A673 (cell line): ENCODE results near the gene AIFM3. TPM values are rescaled to one million over a fixed set of nuclear protein-coding genes. Genes with fewer than 3 reads are reported as not detected.

Source experiments
- BruUV-seq: library from RNA; stranded (reverse); fragments of 400-500 nt; replicated peaks from 2 replicates; lab custom pipeline; 2021; lab: Mats Ljungman, UMichigan
- CTCF ChIA-PET: fragments of 300-600 bp; sonication (Branson Sonifier 250); formaldehyde crosslinking; loops from one replicate; lab custom pipeline; 2022; ENCODE audit warnings: antibody characterized with exemption; lab: Charles Lee
- POLR2A ChIA-PET: fragments of 300-600 bp; sonication (Branson Sonifier 250); formaldehyde crosslinking; loops from one replicate; lab custom pipeline; 2022; ENCODE audit warnings: antibody characterized with exemption; ENCODE audit not compliant: low non-redundant PET; lab: Charles Lee
- DNase-seq: peaks from one replicate; pipeline ENCODE4 v3.0.0-alpha.2; 2015; ENCODE audit warnings: low spot score
- H3K27ac ChIP-seq: fragments of 200-600 bp; sonication (generic); 2 replicates; pipeline ENCODE4 v1.5.1; 2016; ENCODE audit warnings: mixed run types, low read depth, mild to moderate bottlenecking, mixed read lengths, antibody characterized with exemption, low read length; ENCODE audit not compliant: poor library complexity, severe bottlenecking
- H3K27me3 ChIP-seq: fragments of 200-600 bp; sonication (generic); replicated peaks from 2 replicates; pipeline ENCODE4 v1.6.1; 2017; ENCODE audit warnings: mixed run types, low read depth, mild to moderate bottlenecking, mixed read lengths, antibody characterized with exemption, low read length; ENCODE audit not compliant: insufficient read depth, poor library complexity
- H3K36me3 ChIP-seq: fragments of 200-600 bp; sonication (generic); 2 replicates; pipeline ENCODE4 v1.6.1; 2016; ENCODE audit warnings: mixed run types, mild to moderate bottlenecking, mixed read lengths, antibody characterized with exemption, low read length; ENCODE audit not compliant: insufficient read depth, poor library complexity, severe bottlenecking
- H3K4me1 ChIP-seq: fragments of 200-600 bp; sonication (generic); 2 replicates; pipeline ENCODE4 v1.6.1; 2017; ENCODE audit warnings: mixed run types, mild to moderate bottlenecking, mixed read lengths, antibody characterized with exemption, low read length; ENCODE audit not compliant: insufficient read depth, poor library complexity, severe bottlenecking
- H3K4me3 ChIP-seq: fragments of 200-600 bp; sonication (generic); 2 replicates; pipeline ENCODE4 v1.5.1; 2016; ENCODE audit warnings: low read depth, mixed run types, mild to moderate bottlenecking, mixed read lengths, low read length; ENCODE audit not compliant: poor library complexity, severe bottlenecking
- H3K9me3 ChIP-seq: fragments of 200-600 bp; sonication (generic); 2 replicates; pipeline ENCODE4 v1.6.1; 2016; ENCODE audit warnings: mixed run types, low read depth, mild to moderate bottlenecking, mixed read lengths, antibody characterized with exemption, low read length; ENCODE audit not compliant: poor library complexity, severe bottlenecking
- EZH2 ChIP-seq: fragments of 200-600 bp; sonication (generic); IDR thresholded peaks from 2 replicates; pipeline ENCODE4 v1.6.1; 2017; ENCODE audit warnings: borderline replicate concordance, low read depth, mild to moderate bottlenecking, mixed read lengths, antibody characterized with exemption, low read length; ENCODE audit not compliant: poor library complexity, severe bottlenecking
- intact Hi-C: fragments of 100-400 bp; cut with micrococcal nuclease; formaldehyde crosslinking; loops from one replicate; pipeline ENCODE4 v1.10.0; 2022; ENCODE audit not compliant: unreplicated experiment
- total RNA-seq: library from RNA; stranded (reverse); gene quantifications from 2 replicates; pipeline ENCODE4 v1.2.3, GENCODE V29; 2021
- TF ChIP-seq, protein P1 (sequence below): fragments of 300-800, 200-600 bp; sonication (generic); conservative IDR thresholded peaks from 2 replicates; pipeline ENCODE4 v1.5.1; 2017; ENCODE audit warnings: low read depth, mild to moderate bottlenecking, antibody characterized with exemption, low read length, moderate library complexity, mixed read lengths

Gene AIFM3
- total RNA-seq, 1 experiment from 2014 or later = not detected

DNA sequence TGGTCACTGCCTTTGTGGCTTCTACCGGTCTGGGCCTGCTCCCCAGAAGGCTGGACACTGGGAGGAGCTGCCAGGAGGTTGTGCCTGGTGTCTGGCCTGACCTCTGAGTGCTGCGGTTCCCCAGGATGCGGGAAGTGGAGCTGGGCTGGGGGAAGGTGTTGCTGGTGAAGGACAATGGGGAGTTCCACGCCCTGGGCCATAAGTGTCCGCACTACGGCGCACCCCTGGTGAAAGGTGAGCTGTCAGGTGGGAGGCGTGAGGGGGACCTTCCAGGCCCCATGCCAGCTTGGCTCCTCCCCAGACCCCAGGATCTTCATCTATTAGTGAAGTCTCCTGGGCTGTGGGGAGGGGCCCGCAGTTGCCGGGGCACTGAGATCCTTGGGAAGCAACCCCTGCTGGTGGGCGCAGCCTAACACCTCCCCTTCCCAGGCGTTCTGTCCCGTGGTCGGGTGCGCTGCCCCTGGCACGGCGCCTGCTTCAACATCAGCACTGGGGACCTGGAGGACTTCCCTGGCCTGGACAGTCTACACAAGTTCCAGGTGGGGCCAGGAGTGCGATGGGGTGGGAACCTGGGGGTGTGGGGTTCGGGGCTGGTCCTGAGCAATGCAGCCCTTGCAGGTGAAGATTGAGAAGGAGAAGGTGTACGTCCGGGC lies 6.7 kb downstream of the AIFM3 start:
- ChIA-PET CTCF (no interaction called here), POLR2A (no interaction called here)
- H3K9me3 ChIP-seq = peaks cover 6% of the 10 kb centered on the region
- TF ChIP-seq, protein P1, sequence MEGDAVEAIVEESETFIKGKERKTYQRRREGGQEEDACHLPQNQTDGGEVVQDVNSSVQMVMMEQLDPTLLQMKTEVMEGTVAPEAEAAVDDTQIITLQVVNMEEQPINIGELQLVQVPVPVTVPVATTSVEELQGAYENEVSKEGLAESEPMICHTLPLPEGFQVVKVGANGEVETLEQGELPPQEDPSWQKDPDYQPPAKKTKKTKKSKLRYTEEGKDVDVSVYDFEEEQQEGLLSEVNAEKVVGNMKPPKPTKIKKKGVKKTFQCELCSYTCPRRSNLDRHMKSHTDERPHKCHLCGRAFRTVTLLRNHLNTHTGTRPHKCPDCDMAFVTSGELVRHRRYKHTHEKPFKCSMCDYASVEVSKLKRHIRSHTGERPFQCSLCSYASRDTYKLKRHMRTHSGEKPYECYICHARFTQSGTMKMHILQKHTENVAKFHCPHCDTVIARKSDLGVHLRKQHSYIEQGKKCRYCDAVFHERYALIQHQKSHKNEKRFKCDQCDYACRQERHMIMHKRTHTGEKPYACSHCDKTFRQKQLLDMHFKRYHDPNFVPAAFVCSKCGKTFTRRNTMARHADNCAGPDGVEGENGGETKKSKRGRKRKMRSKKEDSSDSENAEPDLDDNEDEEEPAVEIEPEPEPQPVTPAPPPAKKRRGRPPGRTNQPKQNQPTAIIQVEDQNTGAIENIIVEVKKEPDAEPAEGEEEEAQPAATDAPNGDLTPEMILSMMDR = no peak
- no peak for TF ChIP-seq EZH2
- intact Hi-C loops = no loop called here
- no TSS peak for BruUV-seq
- H3K4me3 ChIP-seq = no peak overlapping the region
- H3K27me3 ChIP-seq = no peaks in the 10 kb centered on the region
- H3K27ac ChIP-seq = no peak overlapping the region
- DNase-seq = no peak
- peaks cover 8% of the 10 kb centered on the region for H3K4me1 ChIP-seq
- H3K36me3 ChIP-seq = no peaks in the 10 kb centered on the region

DNA sequence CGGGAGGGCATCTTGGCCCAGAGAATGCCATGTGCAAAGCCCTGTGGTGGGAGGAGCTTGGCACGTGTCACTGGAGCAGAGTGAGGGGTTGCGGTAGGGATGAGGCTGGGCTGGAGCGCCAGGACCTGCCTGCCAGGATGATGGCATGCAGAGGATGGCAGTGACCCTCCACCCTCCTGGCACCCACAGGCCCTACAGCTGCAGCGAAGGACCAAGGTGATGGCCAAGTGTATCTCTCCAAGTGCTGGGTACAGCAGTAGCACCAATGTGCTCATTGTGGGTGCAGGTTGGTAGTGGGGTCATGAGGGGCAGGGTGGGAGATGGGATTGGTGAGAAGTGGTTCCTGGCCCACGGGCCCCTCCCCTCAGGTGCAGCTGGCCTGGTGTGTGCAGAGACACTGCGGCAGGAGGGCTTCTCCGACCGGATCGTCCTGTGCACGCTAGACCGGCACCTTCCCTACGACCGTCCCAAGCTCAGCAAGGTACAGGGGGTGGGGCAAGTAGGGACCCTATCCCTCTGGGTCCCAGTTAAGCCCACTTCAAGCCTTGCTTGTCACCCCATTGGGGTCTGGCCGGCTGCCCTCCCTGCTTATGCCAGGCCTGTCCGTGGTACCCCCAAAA lies 7.4 kb downstream of the AIFM3 start:
- no TSS peak for BruUV-seq
- Histone ChIP-seq H3K27ac (no peak overlapping the region), H3K4me3 (no peak overlapping the region), H3K4me1 (peaks cover 8% of the 10 kb centered on the region), H3K9me3 (peaks cover 10% of the 10 kb centered on the region), H3K36me3 (no peaks in the 10 kb centered on the region), H3K27me3 (no peaks in the 10 kb centered on the region)
- ChIA-PET POLR2A (no interaction called here), CTCF (no interaction called here)
- TF ChIP-seq, protein P1 = no peak
- no peak for TF ChIP-seq EZH2
- DNase-seq = no peak
- intact Hi-C loops = no loop called here

DNA sequence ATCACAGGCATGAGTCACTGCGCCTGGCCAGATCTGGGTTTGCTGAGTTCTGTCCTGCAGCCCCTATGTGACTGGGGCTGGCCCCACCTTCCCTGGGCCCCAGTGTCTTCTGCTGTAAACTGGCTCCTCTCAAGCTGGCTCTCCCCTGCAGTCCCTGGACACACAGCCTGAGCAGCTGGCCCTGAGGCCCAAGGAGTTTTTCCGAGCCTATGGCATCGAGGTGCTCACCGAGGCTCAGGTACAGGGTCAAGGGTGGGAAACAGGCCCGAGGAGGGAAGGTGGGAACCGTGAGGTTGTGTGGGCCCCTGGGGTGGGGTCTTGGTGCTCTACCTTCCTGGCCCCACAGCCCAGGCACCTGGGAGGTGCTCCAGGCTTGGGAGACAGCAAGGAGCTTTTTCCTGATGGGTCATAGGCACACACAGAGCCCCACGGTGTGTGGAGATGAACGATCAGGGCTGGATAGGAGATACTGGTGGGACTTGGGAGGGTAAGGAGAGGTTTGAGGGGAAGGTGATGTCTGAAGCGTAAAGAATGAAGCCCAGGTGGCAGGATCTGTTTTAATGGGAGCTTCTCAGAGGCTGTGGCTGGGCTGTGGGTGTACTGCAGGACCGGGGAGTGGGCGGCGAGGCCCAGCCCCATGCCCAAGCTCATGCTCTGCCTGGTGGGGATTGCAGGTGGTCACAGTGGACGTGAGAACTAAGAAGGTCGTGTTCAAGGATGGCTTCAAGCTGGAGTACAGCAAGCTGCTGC lies 8.7 kb downstream of the AIFM3 start:
- CTCF ChIA-PET = no interaction called here
- intact Hi-C loops = no loop called here
- no peaks in the 10 kb centered on the region for H3K27me3 ChIP-seq
- POLR2A ChIA-PET = no interaction called here
- TF ChIP-seq EZH2 = no peak
- TF ChIP-seq, protein P1 = no peak
- H3K4me3 ChIP-seq = no peak overlapping the region
- no TSS peak for BruUV-seq
- no peaks in the 10 kb centered on the region for H3K36me3 ChIP-seq
- peaks cover 8% of the 10 kb centered on the region for H3K4me1 ChIP-seq
- no peak overlapping the region for H3K27ac ChIP-seq
- DNase-seq = no peak
- peaks cover 10% of the 10 kb centered on the region for H3K9me3 ChIP-seq
